ENCODE measurements around the gene CDCA7L.

GRCh38 chr7:21851559-21851967 lies 94.1 kb downstream of the CDCA7L start:
- no peak for TF ChIP-seq CTCF (conservative IDR thresholded peaks at IDR 0.05; ENCODE audit: low read depth, low read length)
- no peak for TF ChIP-seq RAD21 (IDR thresholded peaks at IDR 0.05; ENCODE audit: low read length)
- TF ChIP-seq, protein P1, sequence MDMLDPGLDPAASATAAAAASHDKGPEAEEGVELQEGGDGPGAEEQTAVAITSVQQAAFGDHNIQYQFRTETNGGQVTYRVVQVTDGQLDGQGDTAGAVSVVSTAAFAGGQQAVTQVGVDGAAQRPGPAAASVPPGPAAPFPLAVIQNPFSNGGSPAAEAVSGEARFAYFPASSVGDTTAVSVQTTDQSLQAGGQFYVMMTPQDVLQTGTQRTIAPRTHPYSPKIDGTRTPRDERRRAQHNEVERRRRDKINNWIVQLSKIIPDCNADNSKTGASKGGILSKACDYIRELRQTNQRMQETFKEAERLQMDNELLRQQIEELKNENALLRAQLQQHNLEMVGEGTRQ (IDR thresholded peaks at IDR 0.05; ENCODE audit: low read depth, low read length) = no peak
